ENCODE data around the gene SOX6.

DNA sequence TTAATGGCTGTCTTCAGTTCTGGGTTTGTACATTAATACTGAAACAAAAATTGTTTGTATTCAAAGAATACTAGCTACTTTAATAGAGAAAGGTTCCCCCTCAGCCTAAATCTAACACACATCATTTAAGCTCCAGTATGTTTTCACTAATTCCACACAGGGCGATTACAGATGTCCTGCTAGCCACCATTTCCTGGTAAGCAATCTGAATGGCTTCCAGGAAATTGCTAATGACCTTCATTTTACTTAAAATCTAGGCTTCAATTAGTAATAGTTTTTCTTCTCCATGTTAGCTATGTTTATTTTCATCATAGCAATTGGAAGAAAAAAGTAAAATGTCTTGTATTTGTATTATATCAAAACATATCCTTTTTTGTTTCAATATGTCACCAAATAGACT, 132.8 kb downstream of the SOX6 start:
- TF ChIP-seq CTCF (conservative IDR thresholded peaks at IDR 0.05 in 1 of 2, IDR thresholded peaks at IDR 0.05 in 1 of 2; ENCODE audit: low read depth in 1 of 2, low read length in 2 of 2) (no peak), EZH2 (IDR thresholded peaks at IDR 0.05; ENCODE audit: low read length, missing control alignments) (no peak)

Data from fibroblast of lung (primary cell).